IPS-NIHi7 (cell line): ENCODE data around the gene DNAJC7.

Experiments used
- DNase-seq: peaks from one replicate; pipeline ENCODE4 v3.0.0; 2012; ENCODE audit warnings: mixed read lengths; ENCODE audit errors: extremely low spot score

The DNAJC7 gene

GRCh38 chr17:42016941-42017865 lies at the start of gene DNAJC7:
Gene DNAJC7 (minus strand): TSS chr17:42017439. CDS start chr17:42017416, 23 bp downstream.
- DNase-seq = peak; percentile 93

DNA sequence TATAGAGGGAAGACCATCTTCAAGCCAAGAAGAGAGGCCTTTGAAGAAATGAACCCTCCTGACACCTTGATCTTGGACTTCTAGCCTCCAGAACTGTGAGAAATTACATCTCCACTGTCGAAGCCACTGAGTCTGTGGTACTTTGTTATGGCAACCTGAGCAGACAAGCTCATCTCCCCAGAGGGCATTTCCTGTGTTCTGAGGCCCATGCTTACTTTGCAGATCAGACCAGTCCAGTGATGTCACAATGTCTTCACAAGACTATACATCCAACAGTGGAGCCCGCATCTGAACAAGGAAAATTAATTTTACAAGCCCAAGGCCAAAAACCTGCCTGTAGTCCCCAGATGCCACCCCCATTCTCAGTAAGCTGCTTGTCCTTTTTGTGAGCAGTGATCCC lies 48.0 kb upstream of the DNAJC7 start:
- DNase-seq = no peak

GRCh38 chr17:42062681-42063080 lies 45.4 kb upstream of the DNAJC7 start:
- DNase-seq = no peak

GRCh38 chr17:42061646-42062487 lies 44.6 kb upstream of the DNAJC7 start:
- no peak for DNase-seq

GRCh38 chr17:42060231-42060630 lies 43.0 kb upstream of the DNAJC7 start:
- DNase-seq = no peak

DNA sequence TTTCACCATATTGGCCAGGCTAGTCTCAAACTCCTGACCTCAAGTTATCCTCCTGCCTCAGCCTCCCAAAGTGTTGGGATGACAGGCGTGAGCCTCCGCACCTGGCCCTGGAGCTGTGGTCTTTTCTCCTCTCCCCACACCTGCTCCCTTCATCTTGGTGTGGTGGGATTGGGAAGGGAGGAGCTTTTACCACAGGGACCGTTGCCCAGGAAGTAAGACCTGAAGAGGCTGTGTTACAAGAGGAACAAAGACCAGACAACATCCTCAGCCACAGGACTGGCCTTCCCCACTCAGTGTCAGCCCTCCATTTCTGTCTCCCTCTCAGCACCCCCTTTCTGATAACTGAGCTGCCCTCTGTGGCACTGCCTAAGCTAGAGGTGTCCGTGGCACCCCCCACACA lies 42.6 kb upstream of the DNAJC7 start:
- DNase-seq = no peak

- no peak for DNase-seq
Measured at GRCh38 chr17:42058063-42058462, 40.8 kb upstream of the DNAJC7 start.

GRCh38 chr17:42056635-42057034 lies 39.4 kb upstream of the DNAJC7 start:
- DNase-seq = no peak

GRCh38 chr17:42055496-42055895 lies 38.3 kb upstream of the DNAJC7 start:
- DNase-seq = no peak

GRCh38 chr17:42055027-42055426 lies 37.8 kb upstream of the DNAJC7 start:
- no peak for DNase-seq

GRCh38 chr17:42053731-42054500 lies 36.7 kb upstream of the DNAJC7 start:
- DNase-seq = no peak

- DNase-seq = no peak
Measured at GRCh38 chr17:42052346-42052877, 35.2 kb upstream of the DNAJC7 start.

GRCh38 chr17:42051645-42052044 lies 34.4 kb upstream of the DNAJC7 start:
- no peak for DNase-seq

DNA sequence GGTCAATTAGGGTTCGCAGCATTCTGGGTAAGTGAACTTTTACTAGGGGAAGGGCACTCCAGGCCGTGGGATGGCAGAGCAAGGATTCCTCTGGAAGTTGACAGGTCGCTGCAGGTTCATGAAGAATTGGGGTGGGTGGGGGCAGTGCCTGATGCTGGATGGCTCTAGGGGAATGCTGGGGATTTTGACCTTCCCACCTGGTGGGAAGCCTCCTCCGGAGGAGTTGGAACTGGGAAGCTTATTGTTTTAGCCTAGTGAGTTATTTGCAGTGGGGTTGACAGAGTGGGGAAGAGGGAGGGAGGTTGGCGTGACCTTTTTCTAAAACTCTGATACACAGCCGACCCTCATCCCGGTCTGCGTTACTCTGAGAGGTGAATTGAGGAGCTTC lies 33.8 kb upstream of the DNAJC7 start:
- DNase-seq = no peak

GRCh38 chr17:42050393-42051012 lies 33.3 kb upstream of the DNAJC7 start, which contains the start of gene C17orf113:
Gene C17orf113 (minus strand): TSS chr17:42050601. CDS start chr17:42043376, 7,225 bp downstream.
- peak; percentile 81 for DNase-seq

- DNase-seq = no peak
Measured at GRCh38 chr17:42049834-42050392, 32.7 kb upstream of the DNAJC7 start.

GRCh38 chr17:42047343-42047742 lies 30.1 kb upstream of the DNAJC7 start:
- no peak for DNase-seq

- DNase-seq = no peak
Measured at GRCh38 chr17:42045719-42046118, 28.5 kb upstream of the DNAJC7 start.

- no peak for DNase-seq
Measured at GRCh38 chr17:42042598-42043319, 25.5 kb upstream of the DNAJC7 start.

GRCh38 chr17:42041619-42042018 lies 24.4 kb upstream of the DNAJC7 start:
- DNase-seq = no peak
